Effector memory CD8-positive, alpha-beta T cell (primary cell): Measurements from ENCODE around the gene FHIT.

Experiments used
- ATAC-seq: fragments of 150-1000 bp; cut with Tn5 transposase; replicated peaks from 2 replicates; pipeline ENCODE4 v1.10.0; 2021; ENCODE audit warnings: mild to moderate bottlenecking, moderate library complexity
- DNase-seq, 3 experiments: peaks; one replicate each; pipeline ENCODE4 v3.0.0; 2021
- H3K27ac Mint-ChIP-seq, 2 donors: one replicate each; pipeline ENCODE4 v1.8.0; 2022; ENCODE audit warnings: mild to moderate bottlenecking in 2 of 2, mixed read lengths in 2 of 2, moderate library complexity in 2 of 2
- H3K27me3 Mint-ChIP-seq, 2 donors: one replicate each; pipeline ENCODE4 v1.8.0; 2022; ENCODE audit warnings: mixed read lengths in 2 of 2
- H3K36me3 Mint-ChIP-seq: one replicate; pipeline ENCODE4 v1.8.0; 2022; ENCODE audit warnings: mild to moderate bottlenecking, moderate library complexity, mixed read lengths; ENCODE audit not compliant: insufficient read depth
- H3K4me1 Mint-ChIP-seq, 2 donors: one replicate each; pipeline ENCODE4 v1.8.0; 2022; ENCODE audit warnings: low read depth in 2 of 2, mixed read lengths in 2 of 2
- H3K4me3 Mint-ChIP-seq, 2 donors: one replicate each; pipeline ENCODE4 v1.8.0; 2022; ENCODE audit warnings: mild to moderate bottlenecking in 2 of 2, mixed read lengths in 2 of 2, moderate library complexity in 2 of 2
- H3K9me3 Mint-ChIP-seq, 2 donors: one replicate each; pipeline ENCODE4 v1.8.0; 2022; ENCODE audit warnings: mixed read lengths in 2 of 2

Gene FHIT

DNA sequence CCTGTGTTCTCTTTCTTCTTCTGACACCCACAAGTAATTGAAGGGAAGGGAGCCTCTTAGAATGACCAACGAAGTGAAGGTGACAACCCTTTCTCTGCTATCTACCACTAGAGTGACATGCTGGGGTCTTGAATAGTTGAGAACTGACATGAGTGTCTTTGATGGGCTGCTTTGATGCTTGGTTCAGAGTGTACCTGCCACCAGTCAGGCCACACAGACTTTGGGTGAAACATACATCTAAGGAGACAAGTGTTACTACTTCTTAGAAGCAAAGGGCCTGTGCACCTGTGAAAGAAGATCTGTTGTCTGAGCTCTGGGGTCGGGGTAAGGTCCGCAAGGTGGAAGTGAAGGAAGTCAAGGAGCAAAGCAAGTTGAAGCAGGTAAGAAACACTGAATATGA lies 1160.7 kb downstream of the FHIT start:
- H3K9me3 Mint-ChIP-seq, result peaks cover 0 to 2% of the 10 kb centered on the region in 2 donors
- peaks cover 0 to 9% of the 10 kb centered on the region in 2 donors for H3K27me3 Mint-ChIP-seq
- DNase-seq (no peak), ATAC-seq (no peak)
- H3K4me3 Mint-ChIP-seq, result no peak overlapping the region
- no peaks in the 10 kb centered on the region for H3K36me3 Mint-ChIP-seq
- peaks cover 8 to 20% of the 10 kb centered on the region in 2 donors for H3K4me1 Mint-ChIP-seq
- H3K27ac Mint-ChIP-seq, result no peak overlapping the region

DNA sequence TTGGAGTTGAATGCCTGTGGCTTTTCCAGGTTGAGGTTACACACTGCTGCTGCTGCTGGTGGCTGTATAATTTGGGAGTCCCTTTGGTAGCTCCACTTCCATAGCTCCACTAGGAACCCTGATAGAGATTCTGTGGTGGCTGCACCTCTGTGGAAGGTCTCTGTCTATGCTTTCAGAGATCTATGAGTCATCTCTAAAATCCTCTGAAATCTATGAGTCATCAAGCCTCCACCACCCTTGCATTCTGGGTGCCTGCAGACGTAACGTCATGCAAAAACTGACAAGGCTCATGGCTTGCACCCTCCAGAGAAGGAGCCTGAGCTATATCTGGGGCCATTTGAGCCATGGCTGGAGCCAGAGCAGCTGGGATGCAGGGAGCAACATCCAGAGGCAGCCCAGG lies 1164.4 kb downstream of the FHIT start:
- Mint-ChIP-seq H3K4me3 (no peak overlapping the region), H3K27me3 (peaks cover 0 to 9% of the 10 kb centered on the region in 2 donors), H3K4me1 (peaks cover 17 to 31% of the 10 kb centered on the region in 2 donors), H3K27ac (peak overlapping the region in 1 of 2 donors; percentile 49), H3K9me3 (no peaks in the 10 kb centered on the region), H3K36me3 (no peaks in the 10 kb centered on the region)
- ATAC-seq (peak; percentile 67), DNase-seq (no peak)

DNA sequence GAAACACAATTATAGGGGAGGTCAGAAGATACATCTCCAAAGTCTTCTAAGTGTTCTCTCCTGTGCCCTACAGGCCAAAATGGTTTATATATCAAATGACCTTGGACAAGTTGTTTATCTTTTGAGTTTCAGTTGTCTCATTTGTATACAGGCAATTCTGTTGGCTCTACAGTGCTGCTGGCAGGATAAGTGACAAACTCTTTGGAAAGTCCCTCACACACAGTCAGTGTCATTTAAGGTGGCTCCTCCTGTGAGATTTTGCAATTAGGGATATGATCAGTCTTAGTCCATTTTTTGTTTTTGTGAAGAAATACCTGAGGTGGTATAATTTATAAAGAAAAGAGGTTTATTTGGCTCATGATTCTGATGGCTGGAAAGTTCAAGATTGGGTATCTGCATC lies 1165.6 kb downstream of the FHIT start:
- H3K4me3 Mint-ChIP-seq, result no peak overlapping the region
- peaks cover 0 to 5% of the 10 kb centered on the region in 2 donors for H3K27me3 Mint-ChIP-seq
- H3K27ac Mint-ChIP-seq, result no peak overlapping the region
- peaks cover 26 to 42% of the 10 kb centered on the region in 2 donors for H3K4me1 Mint-ChIP-seq
- ATAC-seq (no peak), DNase-seq (no peak)
- no peaks in the 10 kb centered on the region for H3K9me3 Mint-ChIP-seq
- no peaks in the 10 kb centered on the region for H3K36me3 Mint-ChIP-seq

DNA sequence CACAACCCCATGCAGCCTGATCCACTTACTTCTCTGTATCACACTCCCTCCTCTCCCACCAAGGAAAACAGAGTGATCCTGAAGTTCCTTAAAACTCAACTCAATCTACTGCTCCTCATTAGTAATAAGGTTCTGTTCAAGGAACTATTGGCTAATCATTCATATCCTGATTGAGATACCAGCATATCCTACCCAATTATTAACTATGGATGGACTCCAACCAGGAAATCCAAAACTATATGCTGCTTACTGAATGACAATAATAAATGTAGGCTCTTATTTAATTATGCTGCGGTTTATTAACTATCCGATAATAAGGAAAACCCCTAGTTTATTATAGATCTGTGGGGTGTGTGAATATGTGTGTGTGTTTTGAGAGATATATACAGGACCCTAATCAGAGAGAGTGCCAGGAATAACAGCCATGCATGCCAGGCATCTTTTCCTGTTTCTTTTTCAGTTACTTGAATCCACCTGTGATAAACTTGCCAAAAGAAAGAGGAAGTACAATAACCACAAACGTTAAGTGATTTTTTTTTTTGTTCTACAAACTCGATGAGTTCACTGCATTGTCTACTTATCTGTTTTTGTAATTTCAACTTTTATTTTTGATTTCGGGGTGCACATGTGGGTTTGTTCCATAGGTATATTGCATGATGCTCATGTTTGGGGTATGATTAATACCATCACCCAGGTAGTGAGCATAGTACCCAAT lies 1169.7 kb downstream of the FHIT start:
- Mint-ChIP-seq H3K27ac (peak overlapping the region; percentile 32 to 42), H3K4me3 (peak overlapping the region; percentile 50 to 51), H3K4me1 (peaks cover 27 to 31% of the 10 kb centered on the region in 2 donors), H3K36me3 (no peaks in the 10 kb centered on the region), H3K27me3 (no peaks in the 10 kb centered on the region), H3K9me3 (no peaks in the 10 kb centered on the region)
- peak; percentile 61 for ATAC-seq
- no peak for DNase-seq

DNA sequence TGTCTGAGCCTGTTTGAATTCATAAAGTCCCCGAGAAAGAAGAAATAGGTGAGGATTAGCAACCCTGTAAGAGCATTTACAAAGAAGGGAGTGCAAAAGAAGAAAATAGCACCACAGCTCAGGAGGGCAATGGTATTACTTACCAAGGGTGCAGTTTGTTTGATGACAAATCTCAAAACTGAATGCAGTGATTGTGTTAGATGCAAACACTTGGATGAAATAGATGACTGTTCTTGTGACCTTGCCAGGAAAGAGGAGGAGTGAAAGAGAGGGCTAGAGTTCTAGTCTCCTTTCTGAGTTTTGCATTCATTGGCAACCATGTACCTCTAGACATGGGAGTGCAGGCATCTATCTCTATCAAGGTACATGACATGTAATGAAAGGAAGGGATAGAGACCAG lies 1170.6 kb downstream of the FHIT start:
- ATAC-seq, result no peak
- no peaks in the 10 kb centered on the region for H3K9me3 Mint-ChIP-seq

DNA sequence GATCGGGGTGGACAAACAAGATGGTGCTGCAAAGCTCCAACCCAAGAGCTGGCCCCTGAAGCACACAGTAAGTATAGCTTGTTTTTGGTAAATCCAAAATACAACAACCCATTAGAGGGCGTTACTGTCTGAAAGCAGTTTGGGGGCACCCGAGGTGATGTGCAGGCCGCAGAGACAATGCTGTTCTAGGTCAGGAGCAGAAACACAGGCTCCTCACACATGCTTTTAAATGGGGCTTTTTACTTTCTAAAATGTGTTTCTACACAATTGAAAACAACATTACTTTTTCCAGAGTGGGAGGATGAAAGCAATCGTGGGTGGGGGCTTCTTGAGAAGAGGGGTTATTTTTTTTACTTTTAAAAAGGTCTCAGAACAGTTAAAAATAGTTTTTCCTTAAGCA lies 1172.2 kb downstream of the FHIT start:
- Mint-ChIP-seq H3K4me1 (peaks cover 22 to 25% of the 10 kb centered on the region in 2 donors), H3K27ac (no peak overlapping the region), H3K27me3 (no peaks in the 10 kb centered on the region), H3K9me3 (no peaks in the 10 kb centered on the region), H3K4me3 (no peak overlapping the region), H3K36me3 (no peaks in the 10 kb centered on the region)
- DNase-seq (no peak), ATAC-seq (no peak)

More for the DNA sequence above, 1170.6 kb downstream of the FHIT start:
- Mint-ChIP-seq H3K27me3 (no peaks in the 10 kb centered on the region), H3K27ac (peak overlapping the region in 1 of 2 donors; percentile 14), H3K36me3 (no peaks in the 10 kb centered on the region), H3K4me3 (peak overlapping the region in 1 of 2 donors; percentile 1), H3K4me1 (peaks cover 22 to 25% of the 10 kb centered on the region in 2 donors)
- no peak for DNase-seq

DNA sequence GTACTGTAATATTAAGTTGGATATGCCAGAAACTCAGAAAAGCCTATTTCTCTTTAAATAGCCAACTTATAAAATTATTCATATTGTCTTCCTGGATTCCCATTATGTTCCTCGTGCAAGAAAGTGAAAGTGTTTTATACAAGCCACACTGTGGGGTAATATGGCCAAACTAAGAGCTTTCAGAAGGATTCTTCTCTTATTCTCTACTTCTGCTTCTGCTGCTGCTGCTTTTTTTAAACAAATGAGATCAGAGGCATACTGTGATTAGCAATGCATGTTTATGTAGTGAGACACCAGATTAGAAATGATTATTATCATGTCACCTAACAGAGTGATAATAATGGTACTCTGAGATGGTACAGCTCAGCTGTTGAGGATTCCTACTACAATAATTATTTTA lies 1174.9 kb downstream of the FHIT start:
- H3K27ac Mint-ChIP-seq, result no peak overlapping the region

DNA sequence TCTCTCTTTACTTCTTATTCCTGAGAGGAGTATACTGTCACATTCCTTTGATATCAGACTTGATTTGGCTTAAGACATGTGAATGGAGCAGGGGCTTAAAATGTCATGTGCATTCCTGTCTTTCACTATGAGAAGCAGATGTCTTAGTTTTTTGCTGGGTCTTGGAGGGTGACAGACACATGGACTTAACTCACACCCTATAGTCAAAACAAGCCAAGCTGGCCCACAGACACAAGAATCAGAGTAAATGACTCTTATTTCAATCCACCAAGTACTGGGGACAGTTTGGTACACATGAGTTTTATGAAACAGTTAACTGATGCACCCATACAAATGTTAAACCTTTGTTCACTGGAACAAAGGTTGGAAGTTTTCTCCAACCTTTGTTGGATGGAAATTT lies 1177.3 kb downstream of the FHIT start:
- H3K27me3 Mint-ChIP-seq, result no peaks in the 10 kb centered on the region
- no peaks in the 10 kb centered on the region for H3K4me1 Mint-ChIP-seq
- no peak overlapping the region for H3K27ac Mint-ChIP-seq
- ATAC-seq, result no peak
- peaks cover 0 to 2% of the 10 kb centered on the region in 2 donors for H3K9me3 Mint-ChIP-seq
- no peaks in the 10 kb centered on the region for H3K36me3 Mint-ChIP-seq
- no peak for DNase-seq
- no peak overlapping the region for H3K4me3 Mint-ChIP-seq

More for the DNA sequence above, 1174.9 kb downstream of the FHIT start:
- no peaks in the 10 kb centered on the region for H3K36me3 Mint-ChIP-seq
- no peak for ATAC-seq
- peaks cover 7 to 9% of the 10 kb centered on the region in 2 donors for H3K4me1 Mint-ChIP-seq
- H3K27me3 Mint-ChIP-seq, result no peaks in the 10 kb centered on the region
- H3K9me3 Mint-ChIP-seq, result peaks cover 0 to 2% of the 10 kb centered on the region in 2 donors
- no peak overlapping the region for H3K4me3 Mint-ChIP-seq
- no peak for DNase-seq

DNA sequence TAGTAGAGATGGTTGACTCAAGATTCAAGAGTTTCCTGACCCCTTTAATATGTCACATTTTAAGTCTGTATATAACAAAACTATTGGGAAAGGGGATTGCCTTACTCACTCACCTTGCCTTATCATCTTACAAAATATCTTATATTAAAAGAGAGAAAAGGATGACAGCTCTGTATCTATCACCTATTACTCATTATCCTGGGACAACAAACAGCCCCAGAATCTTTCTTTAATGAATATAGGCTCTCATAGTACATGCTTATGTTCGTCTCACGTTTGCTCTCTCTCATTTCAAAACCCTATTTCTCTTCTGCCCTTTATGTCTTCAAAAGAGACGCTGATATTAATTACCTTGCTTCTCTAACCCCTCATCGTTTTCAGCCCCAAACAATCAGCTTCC lies 1178.0 kb downstream of the FHIT start:
- Mint-ChIP-seq H3K4me1 (no peaks in the 10 kb centered on the region), H3K4me3 (no peak overlapping the region), H3K36me3 (no peaks in the 10 kb centered on the region), H3K9me3 (peaks cover 0 to 2% of the 10 kb centered on the region in 2 donors), H3K27me3 (no peaks in the 10 kb centered on the region), H3K27ac (no peak overlapping the region)
- DNase-seq (no peak), ATAC-seq (no peak)

DNA sequence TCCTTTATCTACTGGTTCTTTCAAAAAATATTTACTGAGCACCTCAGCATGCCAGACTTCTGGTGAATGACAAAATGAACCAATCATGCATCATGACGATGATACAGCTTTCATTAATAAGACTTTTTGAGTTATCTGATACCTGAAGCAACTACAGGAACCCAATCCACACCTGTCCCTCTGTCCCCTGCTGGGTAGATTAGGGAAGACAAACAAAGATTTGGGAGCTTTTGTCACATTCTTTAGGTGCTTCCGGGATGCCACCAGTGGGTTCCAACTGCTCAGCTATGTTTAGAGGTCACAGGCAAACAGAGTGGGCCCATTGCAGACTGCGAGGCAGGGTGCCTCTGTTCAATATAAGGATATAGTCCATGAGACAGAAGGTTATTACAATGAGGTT lies 1180.9 kb downstream of the FHIT start:
- no peaks in the 10 kb centered on the region for H3K36me3 Mint-ChIP-seq

DNA sequence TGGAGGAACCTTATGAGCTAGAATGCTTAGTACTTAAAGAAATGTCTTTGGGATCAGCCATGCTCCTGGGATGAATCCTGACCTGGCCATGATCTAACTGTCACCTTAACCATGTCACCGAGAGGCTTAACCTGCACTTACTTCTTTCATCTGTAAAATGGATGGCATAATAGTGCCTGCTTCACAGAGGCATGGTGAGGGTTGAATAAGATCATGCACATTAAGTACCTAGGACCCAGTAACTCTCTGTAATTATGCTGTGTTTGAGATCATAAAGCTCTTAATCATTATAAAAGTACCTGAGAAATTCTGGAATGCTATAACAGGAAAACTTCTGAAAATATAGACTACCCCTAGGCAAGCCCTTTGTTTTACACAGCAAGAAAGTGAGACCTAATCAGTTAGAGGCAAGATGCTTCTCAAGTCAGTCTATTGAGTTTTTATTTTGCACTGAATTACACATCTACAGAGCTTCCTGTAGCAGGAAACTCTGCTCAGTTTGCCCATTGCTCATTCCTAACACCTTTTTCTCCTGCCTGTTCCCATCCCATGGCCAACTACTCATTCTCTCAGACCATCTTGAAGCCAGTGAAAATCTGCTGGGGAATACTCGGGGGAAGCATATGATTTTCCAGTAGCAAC lies 1185.9 kb downstream of the FHIT start:
- no peaks in the 10 kb centered on the region for H3K9me3 Mint-ChIP-seq
- no peaks in the 10 kb centered on the region for H3K36me3 Mint-ChIP-seq
- H3K27ac Mint-ChIP-seq, result peak overlapping the region; percentile 33 to 95
- no peaks in the 10 kb centered on the region for H3K27me3 Mint-ChIP-seq
- H3K4me1 Mint-ChIP-seq, result peaks cover 12 to 33% of the 10 kb centered on the region in 2 donors
- ATAC-seq (peak; percentile 25), DNase-seq (no peak)
- peak overlapping the region in 1 of 2 donors; percentile 47 for H3K4me3 Mint-ChIP-seq

More for the DNA sequence above, 1180.9 kb downstream of the FHIT start:
- Mint-ChIP-seq H3K27me3 (no peaks in the 10 kb centered on the region), H3K9me3 (peaks cover 0 to 2% of the 10 kb centered on the region in 2 donors), H3K4me1 (peaks cover 3 to 6% of the 10 kb centered on the region in 2 donors), H3K27ac (no peak overlapping the region), H3K4me3 (no peak overlapping the region)
- ATAC-seq (no peak), DNase-seq (no peak)

DNA sequence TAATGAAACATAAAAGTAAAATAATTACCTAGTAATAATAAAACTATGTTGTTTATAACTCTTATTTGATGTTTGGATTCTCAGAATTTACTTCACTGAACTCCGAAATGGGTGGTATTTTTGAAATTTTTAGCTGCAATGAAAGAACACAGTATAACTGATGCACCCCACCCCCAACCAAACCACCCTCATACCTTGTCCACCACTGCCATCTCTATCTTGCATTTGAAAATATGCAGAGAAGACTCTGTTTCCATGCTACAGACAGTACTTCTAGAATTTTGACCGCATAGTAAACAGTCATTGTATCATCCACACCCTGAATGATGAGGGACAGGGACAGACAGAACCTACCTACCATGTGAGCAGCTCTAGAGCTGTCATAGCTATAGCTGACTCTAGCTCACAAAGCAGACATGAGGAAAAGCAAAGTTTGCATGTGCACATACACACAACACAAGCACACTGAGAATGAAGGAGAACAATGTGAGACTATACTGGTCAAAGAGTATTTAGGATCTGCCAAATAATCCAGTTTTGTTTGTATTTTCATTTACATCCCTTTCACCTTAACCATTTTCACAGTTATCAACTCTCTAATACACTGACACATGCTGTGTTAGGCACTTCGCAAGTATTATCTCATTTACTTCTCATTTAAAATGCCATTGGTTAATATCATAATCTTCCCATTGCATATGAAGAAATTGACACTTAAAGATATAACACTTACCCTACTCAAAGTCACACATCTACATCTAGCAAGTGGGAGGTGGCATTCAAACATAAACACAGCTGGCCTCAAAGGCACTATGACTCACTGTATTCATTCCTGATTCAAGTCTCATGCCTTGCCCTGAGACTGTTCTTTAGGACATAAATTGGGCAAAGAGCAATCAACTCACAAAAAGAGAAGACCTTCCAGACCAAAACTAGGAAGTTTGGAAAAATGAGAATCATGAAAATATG lies 1186.8 kb downstream of the FHIT start:
- no peaks in the 10 kb centered on the region for H3K9me3 Mint-ChIP-seq
- H3K27me3 Mint-ChIP-seq, result no peaks in the 10 kb centered on the region
- H3K36me3 Mint-ChIP-seq, result no peaks in the 10 kb centered on the region
- H3K27ac Mint-ChIP-seq, result peak overlapping the region in 1 of 2 donors; percentile 95
- peak overlapping the region in 1 of 2 donors; percentile 47 for H3K4me3 Mint-ChIP-seq
- DNase-seq (peak in 1 of 3 experiments; percentile 8), ATAC-seq (peak; percentile 90)
- peaks cover 12 to 33% of the 10 kb centered on the region in 2 donors for H3K4me1 Mint-ChIP-seq

DNA sequence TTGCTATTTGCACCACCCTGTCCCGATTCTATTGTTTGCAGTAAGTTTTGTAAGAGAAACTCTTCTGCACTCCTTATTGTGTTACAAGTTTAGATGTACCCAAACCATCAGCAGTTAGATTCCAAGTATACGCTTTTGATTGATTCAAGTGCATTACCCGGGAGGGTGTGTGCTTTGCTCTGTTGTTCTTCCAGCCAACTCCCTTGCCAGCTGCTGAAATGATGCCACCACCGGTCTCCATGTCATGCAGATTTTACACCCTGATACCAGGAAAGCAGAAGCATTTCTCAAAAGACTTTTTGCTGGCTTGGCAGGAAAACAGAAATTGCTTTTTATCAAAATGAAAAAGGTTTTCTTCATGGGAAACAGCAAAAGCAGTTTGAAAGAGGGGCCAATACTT lies 1194.8 kb downstream of the FHIT start:
- Mint-ChIP-seq H3K4me1 (peaks cover 0 to 3% of the 10 kb centered on the region in 2 donors), H3K9me3 (no peaks in the 10 kb centered on the region), H3K27ac (no peak overlapping the region), H3K36me3 (no peaks in the 10 kb centered on the region), H3K27me3 (no peaks in the 10 kb centered on the region), H3K4me3 (no peak overlapping the region)
- DNase-seq (no peak), ATAC-seq (no peak)
